ENCODE measurements around the gene ZDHHC7. TPM values are rescaled to one million over a fixed set of nuclear protein-coding genes. Genes with fewer than 3 reads are reported as not detected.

The ZDHHC7 gene
- total RNA-seq, 1 donor from 2014 or later: 53.4 TPM

GRCh38 chr16:84952335-84953189, 58.8 kb downstream of the ZDHHC7 start:
- TF ChIP-seq CTCF (IDR thresholded peaks at IDR 0.05; ENCODE audit: insufficient read depth, low read length, poor library complexity, severe bottlenecking): peak; percentile 83
- Histone ChIP-seq H3K36me3 (ENCODE audit: control insufficient read depth, insufficient read depth, low read length) (no peaks in the 10 kb centered on the region), H3K27me3 (ENCODE audit: control insufficient read depth, insufficient read depth, low read length) (no peaks in the 10 kb centered on the region), H3K4me3 (ENCODE audit: low read depth, low read length) (no peak overlapping the region)
- DNase-seq (ENCODE audit: low read depth): peak; percentile 43

- DNase-seq (ENCODE audit: low read depth): no peak
- Histone ChIP-seq H3K4me3 (ENCODE audit: low read depth, low read length) (no peak overlapping the region), H3K27me3 (ENCODE audit: control insufficient read depth, insufficient read depth, low read length) (no peaks in the 10 kb centered on the region), H3K36me3 (ENCODE audit: control insufficient read depth, insufficient read depth, low read length) (no peaks in the 10 kb centered on the region)
- no peak for TF ChIP-seq CTCF (IDR thresholded peaks at IDR 0.05; ENCODE audit: insufficient read depth, low read length, poor library complexity, severe bottlenecking)
Observed at GRCh38 chr16:84950906-84951305, 60.4 kb downstream of the ZDHHC7 start.

DNA sequence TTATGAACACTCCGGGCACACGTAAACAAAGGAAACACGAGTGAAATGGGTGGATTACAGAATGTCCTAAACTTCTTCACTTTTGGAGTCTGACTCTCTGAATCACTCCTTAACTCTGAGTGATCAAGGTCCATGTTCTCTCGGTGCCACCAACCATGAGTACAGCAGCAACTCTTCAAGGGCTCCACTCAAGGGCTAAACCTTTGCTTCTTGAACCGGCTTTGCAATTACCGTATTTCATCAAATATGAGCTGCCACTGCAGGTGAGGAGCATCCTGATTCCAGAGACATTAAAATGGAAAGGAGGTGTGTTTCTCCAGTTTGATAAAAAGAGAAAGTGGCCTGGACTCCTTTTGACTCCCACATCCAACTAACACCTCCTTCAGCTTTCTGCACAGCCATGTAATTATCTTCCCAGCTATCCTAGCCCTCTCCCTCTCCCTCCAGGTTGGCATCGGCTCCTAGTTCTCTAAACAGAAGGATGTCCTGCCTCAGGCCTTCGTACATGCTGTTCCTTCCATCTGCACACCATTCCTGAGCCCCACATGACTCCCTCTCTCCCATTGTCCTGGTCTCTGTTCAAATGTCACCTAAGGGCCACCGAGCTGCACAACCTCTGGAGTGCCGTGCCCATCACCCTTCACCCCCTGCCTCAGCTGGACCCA, 61.4 kb downstream of the ZDHHC7 start:
- no peaks in the 10 kb centered on the region for H3K36me3 ChIP-seq (ENCODE audit: control insufficient read depth, insufficient read depth, low read length)
- no peak for DNase-seq (ENCODE audit: low read depth)
- H3K27me3 ChIP-seq (ENCODE audit: control insufficient read depth, insufficient read depth, low read length): no peaks in the 10 kb centered on the region
- H3K4me3 ChIP-seq (ENCODE audit: low read depth, low read length): no peak overlapping the region
- TF ChIP-seq CTCF (IDR thresholded peaks at IDR 0.05; ENCODE audit: insufficient read depth, low read length, poor library complexity, severe bottlenecking): no peak

GRCh38 chr16:84948851-84949610, 62.3 kb downstream of the ZDHHC7 start:
- Histone ChIP-seq H3K27me3 (ENCODE audit: control insufficient read depth, insufficient read depth, low read length) (no peaks in the 10 kb centered on the region), H3K36me3 (ENCODE audit: control insufficient read depth, insufficient read depth, low read length) (no peaks in the 10 kb centered on the region), H3K4me3 (ENCODE audit: low read depth, low read length) (no peak overlapping the region)
- no peak for DNase-seq (ENCODE audit: low read depth)
- no peak for TF ChIP-seq CTCF (IDR thresholded peaks at IDR 0.05; ENCODE audit: insufficient read depth, low read length, poor library complexity, severe bottlenecking)

GRCh38 chr16:84947996-84948850, 63.1 kb downstream of the ZDHHC7 start:
- H3K4me3 ChIP-seq (ENCODE audit: low read depth, low read length): no peak overlapping the region
- H3K36me3 ChIP-seq (ENCODE audit: control insufficient read depth, insufficient read depth, low read length): no peaks in the 10 kb centered on the region
- no peak for TF ChIP-seq CTCF (IDR thresholded peaks at IDR 0.05; ENCODE audit: insufficient read depth, low read length, poor library complexity, severe bottlenecking)
- no peaks in the 10 kb centered on the region for H3K27me3 ChIP-seq (ENCODE audit: control insufficient read depth, insufficient read depth, low read length)
- no peak for DNase-seq (ENCODE audit: low read depth)

Data from kidney epithelial cell (primary cell).